WI38 (cell line): ENCODE results near the gene TNIP1.

ENCODE experiments used
- H3K4me3 ChIP-seq: 2 replicates; pipeline ENCODE4 v1.5.1; 2011; ENCODE audit warnings: low read depth, mild to moderate bottlenecking, control low read depth, low read length
- CTCF ChIP-seq: IDR thresholded peaks from 2 replicates; pipeline ENCODE4 v1.5.1; 2012; ENCODE audit warnings: low read depth, mild to moderate bottlenecking, control low read depth, low read length

TNIP1 gene

GRCh38 chr5:151089726-151090125 lies 8.9 kb upstream of the TNIP1 start:
- no peak overlapping the region for H3K4me3 ChIP-seq
- no peak for TF ChIP-seq CTCF

GRCh38 chr5:151088986-151089385 lies 8.2 kb upstream of the TNIP1 start:
- TF ChIP-seq CTCF = no peak
- H3K4me3 ChIP-seq = no peak overlapping the region

DNA sequence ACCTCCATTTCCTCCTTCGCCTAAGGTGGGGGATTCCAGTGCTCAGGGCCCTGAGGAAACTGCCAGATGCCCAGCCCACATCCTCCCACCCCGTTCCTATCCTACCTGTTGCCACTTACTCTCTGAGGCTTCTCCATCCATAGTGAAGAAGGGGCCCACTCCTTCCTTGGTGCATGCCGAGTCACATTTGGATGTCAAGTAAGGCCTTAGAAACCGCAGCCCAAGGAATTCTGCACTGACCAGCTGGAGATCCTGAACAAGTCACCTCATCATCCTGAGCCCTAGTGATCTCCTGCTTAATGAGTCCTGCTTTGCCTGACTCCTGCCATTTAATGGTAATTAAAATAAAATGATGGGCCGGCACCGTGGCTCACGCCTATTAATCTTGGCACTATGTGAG lies 6.7 kb upstream of the TNIP1 start:
- no peak overlapping the region for H3K4me3 ChIP-seq
- no peak for TF ChIP-seq CTCF

DNA sequence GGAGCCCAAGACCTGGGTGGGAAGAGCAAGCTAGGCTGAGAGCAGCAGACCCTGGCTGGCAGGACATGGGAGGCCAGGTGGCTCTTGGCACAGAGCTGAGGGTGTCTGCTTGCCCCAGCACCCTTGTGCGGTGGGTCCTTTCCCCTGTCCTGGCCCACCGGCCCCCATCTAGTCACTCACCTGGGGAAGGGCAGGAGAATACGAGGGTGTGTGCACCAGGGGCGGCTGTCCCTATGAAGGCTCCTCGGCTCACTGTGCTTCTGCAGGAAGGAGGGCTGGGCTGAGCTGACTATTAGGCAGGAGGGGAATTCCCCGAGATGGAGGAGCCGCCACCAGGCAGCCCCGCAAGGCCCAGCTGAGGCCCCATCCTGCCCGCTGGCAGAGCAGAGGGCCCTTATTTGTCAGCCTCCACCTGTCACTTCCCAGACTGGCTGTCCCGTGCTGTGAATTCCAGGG lies 6.1 kb upstream of the TNIP1 start:
- peak overlapping the region; percentile 41 for H3K4me3 ChIP-seq
- no peak for TF ChIP-seq CTCF

GRCh38 chr5:151086192-151086869 lies 5.5 kb upstream of the TNIP1 start:
- TF ChIP-seq CTCF = no peak
- peak overlapping the region; percentile 41 for H3K4me3 ChIP-seq

DNA sequence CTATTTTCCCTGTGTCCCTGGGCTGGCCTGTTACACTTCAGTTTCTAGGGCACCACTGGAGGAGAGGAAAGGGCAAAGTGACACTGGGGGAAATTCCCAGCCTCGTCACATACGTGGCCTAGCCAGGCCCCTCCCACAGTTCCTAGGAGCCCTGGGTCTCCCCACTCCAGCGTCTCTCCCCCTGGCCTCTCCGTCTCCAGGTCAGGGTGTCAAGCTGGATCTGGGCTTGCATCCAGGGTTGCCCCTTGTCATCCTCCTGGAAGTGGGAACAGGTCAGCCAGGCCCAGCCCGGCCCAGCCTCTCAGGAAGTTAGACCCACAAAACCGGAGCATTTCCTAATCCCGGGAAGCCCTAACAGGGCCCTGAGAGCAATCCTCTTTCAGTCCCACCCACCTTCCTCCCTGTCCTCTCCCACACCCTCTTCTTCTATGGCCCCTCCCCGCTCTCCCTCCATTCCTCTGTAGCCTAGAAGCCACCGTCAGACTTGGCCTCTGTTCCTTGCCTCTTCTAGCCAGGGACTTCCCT lies 4.7 kb upstream of the TNIP1 start:
- no peak for TF ChIP-seq CTCF
- H3K4me3 ChIP-seq = peak overlapping the region; percentile 8; the same call in 1 of the 2 replicates

GRCh38 chr5:151084363-151084762 lies 3.5 kb upstream of the TNIP1 start:
- no peak overlapping the region for H3K4me3 ChIP-seq
- no peak for TF ChIP-seq CTCF
